ENCODE data around the gene MPPED1.

MPPED1 gene

GRCh38 chr22:43409046-43409445 lies 2.8 kb upstream of the MPPED1 start:
- H3K4me3 Mint-ChIP-seq, result no peak overlapping the region
- peaks cover 58 to 87% of the 10 kb centered on the region in 2 donors for H3K27me3 Mint-ChIP-seq
- no peaks in the 10 kb centered on the region for H3K4me1 Mint-ChIP-seq (ENCODE audit: low read depth in 2 of 2)
- no peak for DNase-seq
- no peak for ATAC-seq (replicated peaks)
- no peak overlapping the region for H3K27ac Mint-ChIP-seq
- no peaks in the 10 kb centered on the region for H3K9me3 Mint-ChIP-seq
- H3K36me3 Mint-ChIP-seq (ENCODE audit: insufficient read depth), result no peaks in the 10 kb centered on the region

- no peak for DNase-seq
- H3K27me3 Mint-ChIP-seq, result peaks cover 59 to 87% of the 10 kb centered on the region in 2 donors
- no peaks in the 10 kb centered on the region for H3K9me3 Mint-ChIP-seq
- H3K4me3 Mint-ChIP-seq, result peak overlapping the region in 1 of 2 donors; percentile 9
- no peaks in the 10 kb centered on the region for H3K4me1 Mint-ChIP-seq (ENCODE audit: low read depth in 2 of 2)
- H3K27ac Mint-ChIP-seq, result no peak overlapping the region
- ATAC-seq (replicated peaks), result no peak
- H3K36me3 Mint-ChIP-seq (ENCODE audit: insufficient read depth), result no peaks in the 10 kb centered on the region
Observed at GRCh38 chr22:43409800-43410199, 2.0 kb upstream of the MPPED1 start.

GRCh38 chr22:43411040-43411868 lies 560 bp upstream of the MPPED1 start:
- Mint-ChIP-seq H3K36me3 (ENCODE audit: insufficient read depth) (no peaks in the 10 kb centered on the region), H3K27me3 (peaks cover 65 to 89% of the 10 kb centered on the region in 2 donors), H3K9me3 (no peaks in the 10 kb centered on the region), H3K4me1 (ENCODE audit: low read depth in 2 of 2) (no peaks in the 10 kb centered on the region), H3K4me3 (no peak overlapping the region), H3K27ac (no peak overlapping the region)
- ATAC-seq (replicated peaks), result no peak
- DNase-seq, result no peak

- peaks cover 71 to 78% of the 10 kb centered on the region in 2 donors for H3K27me3 Mint-ChIP-seq
- no peak overlapping the region for H3K27ac Mint-ChIP-seq
- DNase-seq (no peak), ATAC-seq (replicated peaks) (no peak)
- no peaks in the 10 kb centered on the region for H3K36me3 Mint-ChIP-seq (ENCODE audit: insufficient read depth)
- no peak overlapping the region for H3K4me3 Mint-ChIP-seq
- H3K9me3 Mint-ChIP-seq, result no peaks in the 10 kb centered on the region
- H3K4me1 Mint-ChIP-seq (ENCODE audit: low read depth in 2 of 2), result no peaks in the 10 kb centered on the region
Observed at GRCh38 chr22:43412808-43413795, 1.3 kb downstream of the MPPED1 start.

- no peak overlapping the region for H3K4me3 Mint-ChIP-seq
Observed at GRCh38 chr22:43413826-43414225, 2.0 kb downstream of the MPPED1 start.

GRCh38 chr22:43415681-43416080 lies 3.9 kb downstream of the MPPED1 start:
- Mint-ChIP-seq H3K27me3 (peaks cover 66 to 78% of the 10 kb centered on the region in 2 donors), H3K36me3 (ENCODE audit: insufficient read depth) (no peaks in the 10 kb centered on the region), H3K4me1 (ENCODE audit: low read depth in 2 of 2) (no peaks in the 10 kb centered on the region), H3K4me3 (no peak overlapping the region), H3K9me3 (no peaks in the 10 kb centered on the region), H3K27ac (no peak overlapping the region)
- no peak for DNase-seq
- no peak for ATAC-seq (replicated peaks)

More at GRCh38 chr22:43413826-43414225, 2.0 kb downstream of the MPPED1 start:
- Mint-ChIP-seq H3K27me3 (peaks cover 73 to 78% of the 10 kb centered on the region in 2 donors), H3K9me3 (no peaks in the 10 kb centered on the region), H3K36me3 (ENCODE audit: insufficient read depth) (no peaks in the 10 kb centered on the region), H3K4me1 (ENCODE audit: low read depth in 2 of 2) (no peaks in the 10 kb centered on the region), H3K27ac (no peak overlapping the region)
- ATAC-seq (replicated peaks) (no peak), DNase-seq (no peak)

GRCh38 chr22:43417555-43417954 lies 5.7 kb downstream of the MPPED1 start:
- H3K9me3 Mint-ChIP-seq, result no peaks in the 10 kb centered on the region
- DNase-seq (no peak), ATAC-seq (replicated peaks) (no peak)
- peaks cover 59 to 87% of the 10 kb centered on the region in 2 donors for H3K27me3 Mint-ChIP-seq
- no peak overlapping the region for H3K4me3 Mint-ChIP-seq
- no peaks in the 10 kb centered on the region for H3K4me1 Mint-ChIP-seq (ENCODE audit: low read depth in 2 of 2)
- H3K36me3 Mint-ChIP-seq (ENCODE audit: insufficient read depth), result no peaks in the 10 kb centered on the region
- H3K27ac Mint-ChIP-seq, result no peak overlapping the region

GRCh38 chr22:43418079-43418825 lies 6.4 kb downstream of the MPPED1 start:
- no peak overlapping the region for H3K27ac Mint-ChIP-seq
- no peak for DNase-seq
- no peak for ATAC-seq (replicated peaks)
- H3K27me3 Mint-ChIP-seq, result peaks cover 54 to 87% of the 10 kb centered on the region in 2 donors
- no peaks in the 10 kb centered on the region for H3K4me1 Mint-ChIP-seq (ENCODE audit: low read depth in 2 of 2)
- H3K36me3 Mint-ChIP-seq (ENCODE audit: insufficient read depth), result no peaks in the 10 kb centered on the region
- H3K9me3 Mint-ChIP-seq, result no peaks in the 10 kb centered on the region
- no peak overlapping the region for H3K4me3 Mint-ChIP-seq

GRCh38 chr22:43419371-43420080 lies 7.7 kb downstream of the MPPED1 start:
- DNase-seq (no peak), ATAC-seq (replicated peaks) (no peak)
- H3K4me1 Mint-ChIP-seq (ENCODE audit: low read depth in 2 of 2), result no peaks in the 10 kb centered on the region

GRCh38 chr22:43421046-43421665 lies 9.3 kb downstream of the MPPED1 start:
- Mint-ChIP-seq H3K9me3 (no peaks in the 10 kb centered on the region), H3K27ac (no peak overlapping the region), H3K36me3 (ENCODE audit: insufficient read depth) (no peaks in the 10 kb centered on the region), H3K4me1 (ENCODE audit: low read depth in 2 of 2) (no peaks in the 10 kb centered on the region), H3K27me3 (peaks cover 39 to 78% of the 10 kb centered on the region in 2 donors), H3K4me3 (no peak overlapping the region)
- ATAC-seq (replicated peaks) (no peak), DNase-seq (no peak)

More at GRCh38 chr22:43419371-43420080, 7.7 kb downstream of the MPPED1 start:
- peaks cover 48 to 87% of the 10 kb centered on the region in 2 donors for H3K27me3 Mint-ChIP-seq
- no peaks in the 10 kb centered on the region for H3K36me3 Mint-ChIP-seq (ENCODE audit: insufficient read depth)
- no peaks in the 10 kb centered on the region for H3K9me3 Mint-ChIP-seq
- H3K27ac Mint-ChIP-seq, result no peak overlapping the region
- H3K4me3 Mint-ChIP-seq, result no peak overlapping the region

GRCh38 chr22:43421914-43422615 lies 10.3 kb downstream of the MPPED1 start:
- DNase-seq (no peak), ATAC-seq (replicated peaks) (no peak)
- H3K27me3 Mint-ChIP-seq, result peaks cover 40 to 85% of the 10 kb centered on the region in 2 donors
- no peaks in the 10 kb centered on the region for H3K36me3 Mint-ChIP-seq (ENCODE audit: insufficient read depth)
- H3K4me3 Mint-ChIP-seq, result no peak overlapping the region
- H3K4me1 Mint-ChIP-seq (ENCODE audit: low read depth in 2 of 2), result no peaks in the 10 kb centered on the region
- no peak overlapping the region for H3K27ac Mint-ChIP-seq
- no peaks in the 10 kb centered on the region for H3K9me3 Mint-ChIP-seq

- peaks cover 41 to 88% of the 10 kb centered on the region in 2 donors for H3K27me3 Mint-ChIP-seq
- no peak overlapping the region for H3K4me3 Mint-ChIP-seq
- no peaks in the 10 kb centered on the region for H3K36me3 Mint-ChIP-seq (ENCODE audit: insufficient read depth)
- H3K4me1 Mint-ChIP-seq (ENCODE audit: low read depth in 2 of 2), result no peaks in the 10 kb centered on the region
- no peak for ATAC-seq (replicated peaks)
- H3K9me3 Mint-ChIP-seq, result no peaks in the 10 kb centered on the region
- H3K27ac Mint-ChIP-seq, result no peak overlapping the region
- DNase-seq, result no peak
Observed at GRCh38 chr22:43423046-43423445, 11.2 kb downstream of the MPPED1 start.

Measured in effector memory CD8-positive, alpha-beta T cell (primary cell).